C4-2B (cell line): ENCODE results near the gene SLX1A.

Source experiments
- CTCF ChIP-seq: fragments of 450-650 bp; conservative IDR thresholded peaks from 2 replicates; pipeline ENCODE4 v1.5.1; 2017; ENCODE audit warnings: mild to moderate bottlenecking
- ZFX ChIP-seq: fragments of 450-650 bp; IDR thresholded peaks from 2 replicates; pipeline ENCODE4 v1.6.1; 2017

GRCh38 chr16:30179931-30180330, 13.7 kb upstream of the SLX1A start:
- TF ChIP-seq CTCF (no peak), ZFX (no peak)
